Aortic smooth muscle cell (primary cell): ENCODE results near the gene ACAA1. TPM values are rescaled to one million over a fixed set of nuclear protein-coding genes. Genes with fewer than 3 reads are reported as not detected.

Source experiments
- total RNA-seq: library from RNA; depleted of rRNA; stranded (reverse); fragments of >200 nt; gene quantifications from 2 replicates; pipeline ENCODE4 v1.2.3, GENCODE V29; 2014

Gene ACAA1, protein sequence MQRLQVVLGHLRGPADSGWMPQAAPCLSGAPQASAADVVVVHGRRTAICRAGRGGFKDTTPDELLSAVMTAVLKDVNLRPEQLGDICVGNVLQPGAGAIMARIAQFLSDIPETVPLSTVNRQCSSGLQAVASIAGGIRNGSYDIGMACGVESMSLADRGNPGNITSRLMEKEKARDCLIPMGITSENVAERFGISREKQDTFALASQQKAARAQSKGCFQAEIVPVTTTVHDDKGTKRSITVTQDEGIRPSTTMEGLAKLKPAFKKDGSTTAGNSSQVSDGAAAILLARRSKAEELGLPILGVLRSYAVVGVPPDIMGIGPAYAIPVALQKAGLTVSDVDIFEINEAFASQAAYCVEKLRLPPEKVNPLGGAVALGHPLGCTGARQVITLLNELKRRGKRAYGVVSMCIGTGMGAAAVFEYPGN
- total RNA-seq: 47.3 and 49.7 TPM in 2 replicates

DNA sequence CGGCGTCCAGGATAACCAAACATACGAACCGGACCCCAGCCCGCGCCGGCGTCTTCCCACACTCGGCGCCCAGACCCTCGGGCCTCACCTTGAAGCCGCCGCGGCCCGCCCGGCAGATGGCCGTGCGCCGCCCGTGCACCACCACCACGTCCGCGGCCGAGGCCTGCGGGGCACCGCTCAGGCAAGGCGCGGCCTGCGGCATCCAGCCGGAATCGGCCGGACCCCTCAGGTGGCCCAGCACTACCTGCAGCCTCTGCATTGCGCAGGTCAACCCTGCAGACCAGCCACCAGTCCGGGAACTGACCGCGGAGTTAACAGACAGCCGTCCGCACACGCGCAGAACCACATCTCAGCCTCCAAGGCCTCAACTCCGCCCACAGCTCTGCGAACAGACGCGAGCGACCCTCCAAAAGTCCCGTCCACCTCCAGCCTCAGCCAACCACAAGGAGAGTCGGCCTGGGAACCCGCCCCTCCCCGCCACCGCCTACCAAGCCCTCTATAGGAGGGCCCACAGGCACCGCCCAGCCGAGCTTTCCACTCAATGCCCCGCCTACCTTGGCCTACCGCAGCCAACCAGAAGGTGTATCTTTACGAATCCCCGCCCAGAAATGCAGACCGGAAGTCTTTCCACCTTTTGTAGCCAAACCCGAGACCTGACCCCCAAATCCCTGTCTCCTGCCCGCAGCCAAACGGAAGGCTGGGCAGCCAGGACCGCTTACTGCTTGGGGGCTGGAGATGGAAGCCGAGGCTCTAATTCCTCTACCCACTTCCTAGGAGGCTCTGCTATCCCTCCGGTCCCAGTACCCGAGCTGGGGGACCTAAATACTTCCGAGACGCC is at the start of gene ACAA1:
ACAA1 (minus strand) TSS at position 351 of the 838 bp plus-strand sequence; CDS start at position 259, 92 bp downstream.

DNA sequence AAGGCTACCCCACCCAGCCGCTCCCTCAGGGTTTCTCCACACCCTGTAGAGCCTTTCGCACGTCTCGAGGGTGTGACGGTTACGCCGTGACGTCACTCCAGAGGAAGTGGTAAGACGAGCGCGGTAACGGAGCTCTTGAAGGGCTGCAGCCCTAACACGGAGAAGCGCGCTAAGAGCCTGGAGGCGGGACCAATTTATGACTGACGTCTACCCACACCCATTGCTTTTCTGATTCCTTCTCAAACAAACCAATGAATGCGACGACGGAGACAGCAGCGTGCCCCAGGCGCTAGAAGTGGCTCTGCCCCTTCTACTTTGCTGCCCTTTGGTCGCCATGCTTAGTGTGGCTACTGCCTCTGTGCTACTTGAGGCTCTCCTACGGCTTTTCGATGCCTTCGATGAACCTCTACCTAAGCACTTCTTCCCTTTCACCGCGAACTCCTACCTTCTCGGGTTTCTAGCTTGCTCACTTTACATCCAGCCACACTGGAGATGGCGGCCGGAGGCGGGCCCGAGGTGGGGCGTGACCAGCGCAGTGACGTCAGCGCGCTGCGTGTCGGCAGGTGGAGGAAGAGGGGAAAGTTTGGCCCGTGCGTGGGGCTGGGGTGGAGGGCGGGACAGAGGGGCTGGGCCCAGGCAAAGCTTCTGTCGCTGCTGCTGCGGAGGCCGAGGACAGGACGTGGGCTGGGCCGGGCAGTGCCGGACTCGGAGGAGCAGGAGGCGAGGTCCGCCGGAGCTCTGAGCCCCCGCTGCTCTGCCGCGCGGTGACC is 28.2 kb upstream of the ACAA1 start, which contains the start of gene OXSR1:
OXSR1 (plus strand) TSS at position 586 of the 770 bp plus-strand sequence. CDS start 340 bp downstream, outside the sequence.

GRCh38 chr3:38138349-38139190 is 1.6 kb upstream of the ACAA1 start, which contains the start of gene MYD88:
Gene MYD88, plus strand, starts transcription at chr3:38138661. Its CDS starts 40 bp downstream, at chr3:38138701.

Other genes with a start within 250 kb of the ACAA1 start
- 5.8 and 6.7 TPM in 2 replicates for gene VILL, start 146.3 kb downstream of the ACAA1 start, total RNA-seq
- gene PLCD1, start 107.5 kb downstream of the ACAA1 start, total RNA-seq: 54.6 and 64.2 TPM in 2 replicates
- gene DLEC1, start 97.9 kb downstream of the ACAA1 start, total RNA-seq: 0.12 and 0.26 TPM in 2 replicates
- gene MYD88, start 1.5 kb upstream of the ACAA1 start, total RNA-seq: 6.2 and 9.1 TPM in 2 replicates
- 32.8 and 37.1 TPM in 2 replicates for gene OXSR1, start 28.4 kb upstream of the ACAA1 start, total RNA-seq
- 0.13 and 0.31 TPM in 2 replicates for gene SLC22A13, start 128.7 kb upstream of the ACAA1 start, total RNA-seq
- gene SLC22A14, start 145.2 kb upstream of the ACAA1 start, total RNA-seq: 0.12 and 0.13 TPM in 2 replicates
- gene XYLB, start 209.7 kb upstream of the ACAA1 start, total RNA-seq: 8.1 and 9.1 TPM in 2 replicates